HL-60 (cell line): Measurements from ENCODE around the gene HGD.

Experiments
- GABPA ChIP-seq: IDR thresholded peaks from 2 replicates; pipeline ENCODE4 v1.6.1; 2012; ENCODE audit warnings: low read depth
- POLR2AphosphoS5 ChIP-seq: IDR thresholded peaks from 2 replicates; pipeline ENCODE4 v1.6.1; 2012; ENCODE audit warnings: low read depth
- TF ChIP-seq, protein P1 (sequence below): IDR thresholded peaks from one replicate; pipeline ENCODE4 v1.5.1; 2011; ENCODE audit warnings: low read length, control low read depth, inconsistent platforms; ENCODE audit not compliant: insufficient read depth

DNA sequence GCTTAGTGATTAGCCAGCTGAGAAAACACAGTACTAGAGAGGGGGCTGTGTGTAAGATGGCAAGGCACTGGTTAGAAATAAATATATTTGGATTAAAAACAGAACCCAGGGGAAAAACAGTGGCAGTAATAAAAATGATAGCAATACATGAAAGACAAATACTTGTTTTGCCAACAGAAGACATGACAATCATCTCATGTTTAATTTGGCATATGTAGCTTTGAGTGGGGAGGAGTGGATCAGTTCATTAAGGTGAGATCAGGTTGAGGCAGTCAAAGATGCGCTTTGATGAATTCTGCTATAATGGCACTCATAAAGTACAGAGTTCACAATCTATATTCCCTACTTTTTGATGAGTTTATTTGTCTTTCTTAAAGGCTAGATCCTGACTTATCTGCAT lies 3.4 kb upstream of the HGD start:
- TF ChIP-seq, protein P1, sequence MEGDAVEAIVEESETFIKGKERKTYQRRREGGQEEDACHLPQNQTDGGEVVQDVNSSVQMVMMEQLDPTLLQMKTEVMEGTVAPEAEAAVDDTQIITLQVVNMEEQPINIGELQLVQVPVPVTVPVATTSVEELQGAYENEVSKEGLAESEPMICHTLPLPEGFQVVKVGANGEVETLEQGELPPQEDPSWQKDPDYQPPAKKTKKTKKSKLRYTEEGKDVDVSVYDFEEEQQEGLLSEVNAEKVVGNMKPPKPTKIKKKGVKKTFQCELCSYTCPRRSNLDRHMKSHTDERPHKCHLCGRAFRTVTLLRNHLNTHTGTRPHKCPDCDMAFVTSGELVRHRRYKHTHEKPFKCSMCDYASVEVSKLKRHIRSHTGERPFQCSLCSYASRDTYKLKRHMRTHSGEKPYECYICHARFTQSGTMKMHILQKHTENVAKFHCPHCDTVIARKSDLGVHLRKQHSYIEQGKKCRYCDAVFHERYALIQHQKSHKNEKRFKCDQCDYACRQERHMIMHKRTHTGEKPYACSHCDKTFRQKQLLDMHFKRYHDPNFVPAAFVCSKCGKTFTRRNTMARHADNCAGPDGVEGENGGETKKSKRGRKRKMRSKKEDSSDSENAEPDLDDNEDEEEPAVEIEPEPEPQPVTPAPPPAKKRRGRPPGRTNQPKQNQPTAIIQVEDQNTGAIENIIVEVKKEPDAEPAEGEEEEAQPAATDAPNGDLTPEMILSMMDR = no peak
- TF ChIP-seq POLR2AphosphoS5 (no peak), GABPA (no peak)
